LHCN-M2 (cell line): ENCODE measurements around the gene CDKAL1. TPM values are rescaled to one million over a fixed set of nuclear protein-coding genes. Genes with fewer than 3 reads are reported as not detected.
"Not testable (repeated sequence)": the region's sequence is repeated elsewhere in the genome, so short reads cannot be mapped to it uniquely, and the experiment has no call there.

Source experiments
- DNase-seq: peaks from one replicate; pipeline ENCODE4 v3.0.0-alpha.2; 2012; ENCODE audit warnings: low read depth
- total RNA-seq: library from RNA; depleted of rRNA; stranded (reverse); fragments of >200 nt; gene quantifications from 2 replicates; pipeline ENCODE4 v1.2.3, GENCODE V29; 2014

The CDKAL1 gene
- total RNA-seq, 1 experiment from 2014 or later = 17.9 TPM

DNA sequence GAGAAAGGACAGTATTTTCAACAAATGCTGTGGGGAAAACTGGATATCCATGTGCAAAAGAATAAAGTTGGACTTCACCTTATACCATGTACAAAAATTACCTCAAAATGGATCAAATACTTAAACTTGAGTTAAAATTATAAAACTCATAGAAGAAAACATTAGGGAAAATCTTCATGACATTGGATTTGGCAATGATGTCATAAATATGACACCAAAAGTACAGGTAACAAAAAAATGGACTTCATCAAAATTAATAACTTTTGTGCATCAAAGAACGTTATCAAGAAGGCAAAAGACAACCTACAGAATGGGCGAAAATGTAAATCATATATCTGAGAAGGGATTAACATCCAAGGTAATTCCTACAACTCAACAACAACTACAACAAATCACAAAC is 704.0 kb downstream of the CDKAL1 start:
- no peak for DNase-seq

DNA sequence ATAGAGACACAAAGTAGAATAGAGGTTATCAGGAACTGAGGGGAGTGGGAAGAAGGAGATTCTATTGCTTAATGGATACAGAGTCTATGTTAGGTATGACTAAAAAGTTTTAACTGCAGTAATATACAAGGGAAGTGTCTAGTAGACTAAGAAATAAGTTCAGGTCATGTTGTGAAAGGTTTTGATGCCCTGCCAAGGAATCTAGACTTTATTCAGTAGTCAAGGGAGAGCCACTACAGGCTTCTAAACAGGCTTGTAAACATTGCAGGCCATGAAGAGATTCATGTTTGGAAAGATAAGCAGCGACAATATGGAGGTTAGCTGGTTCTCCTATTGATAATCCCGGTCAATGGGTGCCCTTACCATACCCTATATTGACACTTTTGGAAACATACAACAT is 706.5 kb downstream of the CDKAL1 start:
- DNase-seq = no peak

DNA sequence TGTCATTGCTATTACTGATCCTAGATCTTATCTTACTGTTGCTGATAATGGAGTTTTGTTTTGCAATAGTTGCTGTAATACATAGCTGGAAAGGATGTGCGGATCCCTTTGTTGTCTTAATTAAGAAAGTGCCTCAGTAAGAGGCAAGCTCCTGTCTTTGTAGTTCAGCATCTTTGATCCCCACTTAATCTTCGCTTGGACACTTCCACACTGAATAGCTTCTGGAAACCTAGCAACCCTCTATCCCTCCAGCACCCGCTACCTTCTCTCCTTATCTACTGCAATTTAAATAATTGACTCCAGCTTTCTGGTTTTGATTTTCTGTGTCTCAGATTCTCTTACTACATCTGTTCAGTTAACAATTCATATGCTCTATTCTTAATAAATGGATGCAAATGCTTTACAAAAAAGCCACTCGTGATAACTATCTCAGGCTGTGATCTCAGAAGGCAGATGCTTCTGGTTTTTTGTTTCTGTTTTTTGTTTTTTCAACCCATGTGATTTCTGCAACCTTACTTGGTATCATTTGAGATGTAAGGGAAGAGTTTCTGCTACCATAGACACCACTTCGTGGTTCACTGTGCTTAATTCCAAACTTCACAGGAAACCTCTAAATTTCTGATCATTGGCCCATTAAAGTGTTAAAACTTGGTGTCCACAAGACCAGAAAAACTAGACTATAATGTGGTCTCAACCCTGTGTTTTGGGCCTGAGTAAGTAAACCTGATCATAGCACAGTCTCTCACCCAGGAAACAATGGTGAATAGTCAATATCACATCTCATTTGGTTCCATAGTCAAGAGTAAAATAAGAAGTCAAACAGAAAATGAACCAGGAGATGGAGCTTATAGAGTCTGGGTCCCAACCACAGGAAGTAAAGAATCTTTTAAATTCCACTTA is 707.2 kb downstream of the CDKAL1 start:
- DNase-seq = no peak

DNA sequence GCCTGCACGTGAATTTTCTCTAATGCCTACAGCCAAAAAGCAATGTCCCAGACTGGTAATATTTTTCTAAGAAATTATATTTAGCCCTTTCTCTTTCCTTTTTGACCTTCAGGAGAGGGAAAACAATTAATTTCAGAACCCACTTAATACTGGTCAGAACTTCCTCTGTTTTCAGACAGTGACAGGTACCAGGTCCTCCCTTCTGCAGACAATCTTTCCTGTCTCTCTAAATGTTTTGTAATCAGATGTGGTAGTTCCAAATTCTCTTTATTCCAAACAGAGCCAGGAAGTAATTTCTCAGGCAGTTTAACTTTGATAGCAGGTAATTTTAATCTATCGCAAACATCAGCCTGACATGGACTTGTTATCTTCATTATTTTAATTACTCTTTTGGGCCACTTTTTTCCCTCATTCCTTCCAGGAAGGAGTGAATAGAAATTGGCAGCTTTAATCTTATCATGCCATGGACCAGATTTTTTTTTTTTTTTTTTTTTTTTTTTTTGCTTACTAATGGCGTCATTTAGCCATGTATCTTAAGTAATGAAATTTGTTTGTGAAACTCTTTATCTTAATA is 710.7 kb downstream of the CDKAL1 start:
- DNase-seq = no peak

DNA sequence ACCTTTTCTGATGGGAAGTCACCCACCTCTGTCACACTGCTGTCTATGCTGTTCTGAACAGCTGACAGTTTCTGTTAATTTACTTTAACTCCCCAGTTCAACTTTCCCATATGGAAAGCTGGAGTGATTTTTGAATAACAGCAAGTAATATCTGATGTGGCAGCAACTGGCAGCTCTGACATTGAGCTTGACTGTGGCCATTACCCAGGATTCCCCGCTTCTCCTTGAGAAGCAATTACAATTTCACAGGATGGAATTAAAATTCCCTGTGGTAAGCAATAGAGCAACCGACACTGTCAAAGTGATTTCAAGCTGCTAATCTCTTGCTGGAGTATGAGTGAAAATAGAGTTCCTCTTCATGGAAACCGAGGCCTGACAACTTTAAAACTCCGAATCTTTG is 711.2 kb downstream of the CDKAL1 start:
- no peak for DNase-seq

DNA sequence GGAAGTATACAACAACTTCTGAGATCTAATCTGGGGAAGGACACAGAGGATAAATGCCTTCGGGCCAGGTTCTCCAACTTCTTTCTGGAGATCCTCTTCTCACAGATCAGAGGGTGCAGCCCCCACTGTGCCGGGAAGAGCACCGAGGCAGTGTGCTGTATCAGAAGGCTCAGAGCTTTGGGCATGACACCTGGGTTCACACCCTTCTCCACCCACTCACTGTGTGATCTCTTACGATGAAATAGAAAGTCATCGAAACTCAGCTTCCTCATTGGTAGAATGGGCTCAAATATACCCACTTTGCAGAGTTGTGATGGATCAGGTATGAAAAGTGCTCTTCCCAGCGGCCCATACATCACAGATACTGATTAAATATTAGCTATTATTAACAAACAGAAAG is 711.8 kb downstream of the CDKAL1 start:
- DNase-seq = no peak

DNA sequence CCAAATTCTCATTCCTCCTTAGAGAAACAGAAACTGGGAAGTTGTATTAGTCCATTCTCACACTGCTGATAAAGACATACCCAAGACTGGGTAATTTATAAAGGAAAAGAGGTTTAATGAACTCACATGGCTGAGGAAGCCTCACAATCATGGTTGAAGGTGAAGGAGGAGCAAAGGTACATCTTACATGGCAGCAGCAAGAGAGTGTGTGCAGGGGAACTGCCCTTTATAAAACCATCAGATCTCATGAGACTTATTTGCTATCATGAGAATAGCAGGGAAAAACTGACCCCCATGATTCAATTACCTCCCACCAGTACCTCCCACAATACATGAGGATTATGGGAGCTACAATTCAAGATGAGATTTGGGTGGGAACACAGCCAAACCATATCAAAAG is 720.2 kb downstream of the CDKAL1 start:
- not testable (repeated sequence) for DNase-seq

DNA sequence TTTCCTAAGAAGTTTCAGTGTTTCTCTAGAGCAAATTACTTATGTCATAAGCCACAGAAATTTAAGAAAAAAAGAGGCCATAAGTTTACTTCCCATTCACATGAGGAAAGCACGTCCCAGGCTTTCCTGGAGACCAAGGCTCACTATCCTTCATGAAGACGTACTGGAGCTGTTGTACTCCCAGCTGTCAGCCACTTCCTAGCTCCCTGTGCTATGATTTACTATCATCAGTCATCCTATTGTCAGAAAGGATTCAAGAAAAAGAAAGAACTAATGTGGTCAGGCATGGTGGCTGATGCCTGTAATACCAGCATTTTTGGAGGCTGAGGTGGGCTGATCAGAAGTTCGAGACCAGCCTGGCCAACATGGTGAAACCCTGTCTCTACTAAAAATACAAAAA is 721.9 kb downstream of the CDKAL1 start:
- DNase-seq = peak; percentile 5

DNA sequence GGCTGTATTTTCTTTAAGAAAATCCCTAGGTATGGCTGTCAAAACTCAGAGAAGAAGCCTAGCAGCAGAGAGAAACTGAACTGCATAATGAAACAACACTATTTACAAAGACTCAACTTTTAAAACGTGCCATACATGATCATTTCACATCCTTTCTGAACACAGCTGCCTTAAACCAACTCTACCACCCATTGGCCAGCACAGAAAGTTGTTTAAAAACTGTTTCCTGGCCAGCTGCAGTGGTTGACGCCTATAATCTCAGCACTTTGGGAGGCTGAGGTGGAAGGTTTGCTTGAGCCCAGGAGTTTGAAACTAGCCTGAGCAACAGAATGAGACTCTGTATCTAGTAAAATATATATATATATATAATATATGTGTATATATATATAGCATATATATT is 722.9 kb downstream of the CDKAL1 start:
- no peak for DNase-seq

DNA sequence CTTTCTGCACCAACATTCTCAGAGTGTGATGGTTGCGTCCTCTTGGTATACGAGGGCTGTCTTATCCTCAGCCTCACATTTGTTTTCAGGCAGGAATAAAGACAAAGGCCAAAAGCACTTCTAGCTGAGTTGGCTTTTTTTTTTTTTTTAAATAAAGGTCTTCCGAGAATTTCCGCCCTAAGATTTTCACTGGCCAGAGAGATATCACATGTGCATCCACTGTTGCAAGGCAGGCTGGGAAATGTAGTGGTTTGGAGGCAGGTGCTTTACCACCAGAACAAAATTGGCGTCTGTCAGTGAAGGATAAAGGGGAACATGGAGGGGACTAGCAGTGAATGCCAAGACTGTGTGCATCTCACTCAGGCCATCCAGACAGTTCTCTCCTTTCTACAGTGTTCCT is 724.4 kb downstream of the CDKAL1 start:
- no peak for DNase-seq

DNA sequence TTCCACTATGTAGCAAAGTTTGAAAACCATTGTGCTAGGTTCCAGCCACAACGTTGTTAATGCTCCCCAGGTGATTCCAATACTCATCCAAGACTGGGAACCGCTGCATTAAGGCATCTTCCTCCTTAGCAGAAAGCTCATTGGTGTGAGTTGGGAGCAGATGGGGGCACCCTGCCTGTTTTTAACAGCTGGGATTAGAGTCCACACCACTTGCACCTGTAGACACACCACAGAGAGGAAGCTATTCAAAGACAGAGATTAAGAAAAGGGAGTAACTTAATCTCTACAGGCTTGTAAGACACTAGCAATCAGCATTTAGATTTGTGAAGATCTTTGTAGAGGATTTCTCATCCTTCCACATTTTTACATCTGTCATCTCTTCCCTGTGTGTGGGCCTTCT is 725.4 kb downstream of the CDKAL1 start:
- no peak for DNase-seq

DNA sequence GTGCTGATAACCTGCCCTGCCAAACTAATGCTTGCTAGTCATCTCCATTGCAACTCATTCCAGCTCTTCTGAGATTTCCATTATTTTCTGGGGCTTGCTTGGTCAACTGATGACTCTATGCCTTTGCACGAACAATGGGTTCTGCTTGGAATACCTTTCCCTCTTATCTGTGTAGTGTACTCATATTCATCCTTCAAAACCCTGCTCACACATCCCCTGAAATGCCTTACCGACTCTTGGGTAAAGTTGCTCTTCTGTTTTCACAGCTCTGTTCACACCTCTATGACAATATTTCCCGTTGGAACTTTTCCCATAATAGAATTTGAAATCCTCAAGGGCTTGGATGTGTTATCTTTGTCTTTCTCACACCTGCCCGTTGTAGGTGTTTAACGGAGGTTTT is 728.2 kb downstream of the CDKAL1 start:
- no peak for DNase-seq

DNA sequence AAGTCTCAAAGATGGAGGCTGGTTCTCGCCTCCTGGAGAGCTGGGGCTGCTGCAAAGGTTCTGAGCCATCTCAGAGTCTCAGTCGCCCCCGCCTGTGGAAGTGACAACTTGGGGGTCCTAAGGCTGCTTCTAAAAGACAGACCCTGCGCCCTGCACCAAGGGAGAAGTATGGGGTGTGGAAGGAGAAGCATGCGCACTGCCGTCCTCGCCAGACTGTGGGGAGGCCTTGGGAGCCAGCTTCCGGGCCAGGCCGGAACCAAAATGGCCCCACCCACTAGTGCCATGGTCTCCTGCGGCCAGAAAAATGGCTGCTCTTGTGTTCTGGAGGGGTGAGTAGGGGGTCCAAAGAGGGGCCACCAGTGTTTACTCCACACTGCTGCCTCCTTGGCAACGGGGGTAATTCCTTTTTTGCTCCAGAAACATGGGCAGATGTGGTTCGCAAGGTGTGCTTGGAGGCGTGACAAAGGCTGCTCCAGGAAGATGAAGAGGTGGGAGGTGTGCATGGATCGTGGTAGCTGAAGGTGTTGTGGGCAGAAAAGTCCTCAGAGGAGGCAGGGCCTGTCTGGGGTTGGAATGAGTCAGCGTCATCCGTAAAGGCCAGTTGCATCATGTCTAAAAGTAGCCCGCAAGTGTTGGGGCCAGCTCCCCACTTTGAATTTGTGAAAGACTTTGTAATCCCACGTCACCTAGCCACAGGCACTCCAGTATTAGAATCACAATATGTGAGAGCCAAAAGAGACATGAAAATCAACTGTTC is 729.5 kb downstream of the CDKAL1 start:
- no peak for DNase-seq

DNA sequence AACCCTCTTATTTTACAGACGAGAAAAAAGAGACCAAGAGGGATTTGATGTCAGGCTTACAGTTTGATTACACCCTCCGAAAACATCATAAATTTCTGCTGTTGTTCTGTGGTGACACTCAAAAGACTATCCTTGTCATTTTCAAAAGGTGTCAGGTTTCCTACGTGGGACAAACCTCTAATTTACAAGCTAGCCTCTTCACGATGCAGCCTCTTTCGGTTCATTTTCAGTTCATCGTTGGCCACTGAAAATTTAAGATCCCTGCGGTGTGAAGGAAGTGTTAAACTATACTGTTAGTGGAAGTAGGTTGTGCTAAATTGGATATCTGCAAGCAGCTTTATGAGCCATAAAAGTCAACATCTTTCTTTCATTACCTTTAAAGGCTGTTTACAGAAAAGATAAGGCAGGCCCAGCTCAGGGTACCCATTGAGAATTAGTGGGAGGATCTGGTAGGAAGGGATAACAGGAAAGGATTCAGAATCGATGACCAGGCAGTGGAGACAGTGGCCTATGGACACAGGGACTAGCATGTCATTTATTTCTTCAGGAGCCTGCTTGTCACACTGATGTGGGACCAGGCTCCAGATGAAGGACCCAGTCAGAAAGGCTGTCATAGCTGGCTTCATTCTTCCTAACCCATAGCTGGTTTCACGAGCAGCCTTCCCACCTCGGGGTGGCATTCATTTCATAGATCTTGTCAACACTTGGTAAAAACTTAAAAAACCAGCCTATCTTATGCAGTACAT is 730.2 kb downstream of the CDKAL1 start:
- no peak for DNase-seq

DNA sequence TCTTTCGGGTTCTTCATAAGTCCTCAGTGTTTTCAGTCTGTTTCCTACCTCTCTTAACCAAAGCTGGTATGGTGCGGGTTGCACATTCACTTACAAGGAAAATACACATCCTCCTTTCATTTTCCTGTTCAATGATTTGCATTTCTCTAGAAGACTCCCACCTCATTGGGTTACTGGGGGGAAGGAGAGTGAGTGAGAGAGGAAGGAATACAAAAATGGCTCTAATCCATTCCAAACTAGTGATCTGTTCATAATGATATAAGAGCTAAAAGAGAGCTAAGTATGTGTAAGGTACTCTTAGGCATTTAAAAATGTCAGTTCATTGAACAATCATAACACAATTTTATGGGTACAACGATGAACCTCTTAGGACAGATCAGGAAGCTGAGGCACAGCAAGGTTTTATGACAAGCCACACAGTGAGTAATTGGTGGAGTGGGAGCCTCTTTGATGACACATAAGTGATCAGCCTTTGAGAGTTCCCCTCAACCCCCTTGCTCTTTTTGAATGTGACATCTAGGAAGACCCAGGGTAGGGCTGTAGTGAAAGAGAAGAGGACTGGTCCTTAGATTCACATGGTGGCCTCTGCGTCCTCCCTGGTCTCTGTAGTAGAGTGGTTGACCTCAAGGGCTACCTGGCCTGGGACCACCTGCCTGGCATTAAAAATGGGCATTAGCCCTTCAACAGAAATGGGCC is 730.9 kb downstream of the CDKAL1 start:
- DNase-seq = no peak

DNA sequence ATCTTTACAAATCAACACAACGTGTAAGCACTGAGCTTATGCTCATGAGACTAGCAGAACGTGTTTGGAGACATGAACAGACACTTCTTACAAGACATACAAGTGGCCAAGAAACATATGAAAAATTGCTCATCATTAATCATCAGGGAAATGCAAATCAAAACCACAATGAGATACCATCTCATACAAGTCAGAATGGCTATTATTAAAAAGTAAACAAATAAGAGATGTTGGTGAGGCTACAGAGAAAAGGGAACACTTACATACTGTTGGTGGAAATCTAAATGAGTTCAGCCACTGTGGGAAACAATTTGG is 731.4 kb downstream of the CDKAL1 start:
- DNase-seq = peak; percentile 12

DNA sequence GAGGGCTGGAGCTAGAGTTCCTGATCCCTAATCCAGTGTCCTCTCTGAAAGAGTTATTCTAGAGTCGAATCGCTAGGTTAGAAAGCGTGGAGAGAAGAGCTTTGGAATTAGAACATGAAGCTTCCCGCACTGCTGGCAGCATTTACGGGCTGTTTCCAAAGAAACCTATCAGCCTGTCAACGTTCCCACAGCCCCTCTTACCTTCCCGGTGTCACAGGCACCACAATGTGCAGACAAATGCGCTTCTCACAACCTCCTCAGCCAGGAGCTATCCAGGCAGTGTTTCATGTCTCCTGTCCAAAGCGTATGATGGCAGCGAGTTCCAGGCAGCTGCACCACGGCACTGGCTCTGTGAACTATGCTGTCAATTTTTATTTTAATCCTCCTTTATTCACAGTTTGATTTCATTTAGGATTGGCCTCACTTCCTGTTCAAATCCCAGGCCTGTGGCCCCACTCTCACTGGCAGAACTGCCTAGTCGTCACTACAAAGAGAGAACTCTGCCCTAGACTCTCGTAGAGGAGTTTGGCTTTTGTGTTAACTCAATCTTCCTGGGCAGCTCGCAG is 736.5 kb downstream of the CDKAL1 start:
- no peak for DNase-seq

DNA sequence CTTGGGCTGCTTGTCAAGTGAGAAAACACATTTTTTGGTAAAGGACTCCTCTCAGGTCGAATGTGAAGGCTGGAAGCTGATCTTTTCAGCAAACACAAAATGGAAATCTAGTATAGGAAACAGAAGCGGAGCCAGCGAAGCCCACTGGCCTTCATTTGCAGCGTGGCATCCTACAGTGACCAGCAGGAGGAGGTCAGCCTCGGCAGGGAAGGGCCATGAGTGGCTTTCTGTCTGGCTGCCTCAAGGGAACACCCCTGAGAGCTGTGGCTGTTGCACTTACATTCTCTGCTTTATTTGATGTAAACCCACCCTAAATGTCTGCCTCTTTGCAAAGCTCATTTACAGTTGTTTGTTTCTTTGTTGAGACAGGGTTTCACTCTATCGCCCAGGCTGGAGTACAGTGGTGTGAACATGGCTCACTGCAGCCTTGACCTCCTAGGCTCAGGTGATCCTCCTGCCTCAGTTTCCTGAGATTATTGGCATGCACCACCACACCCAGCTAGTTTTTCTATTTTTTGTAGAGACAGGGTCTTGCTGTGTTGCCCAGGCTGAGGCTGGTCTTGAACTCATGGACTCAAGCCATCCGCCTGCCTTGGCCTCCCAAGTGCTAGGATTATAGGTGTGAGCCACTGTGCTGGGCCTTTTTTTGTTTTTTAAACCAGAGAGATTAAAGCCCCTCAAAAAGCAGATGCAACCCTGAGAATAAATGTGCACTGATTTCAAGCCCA is 737.3 kb downstream of the CDKAL1 start:
- no peak for DNase-seq

DNA sequence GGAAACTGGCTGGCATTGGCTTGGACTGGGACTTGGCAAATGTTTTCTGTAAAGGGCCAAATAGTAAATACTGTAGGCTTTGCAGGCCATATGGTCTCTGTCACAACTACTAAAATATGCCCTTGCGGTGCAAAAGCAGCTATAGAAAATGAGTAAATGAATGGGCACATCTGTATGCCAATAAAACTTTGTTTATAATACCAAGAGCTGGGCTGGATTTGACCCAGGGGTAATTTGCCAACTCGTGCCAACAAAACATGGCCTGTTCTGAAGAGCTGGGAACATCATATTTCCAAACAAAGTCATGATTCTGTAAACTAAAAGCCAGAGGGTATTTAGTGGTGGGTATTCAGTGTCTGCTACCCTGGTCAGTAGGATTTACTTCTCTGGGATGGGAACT is 739.2 kb downstream of the CDKAL1 start:
- DNase-seq = no peak

DNA sequence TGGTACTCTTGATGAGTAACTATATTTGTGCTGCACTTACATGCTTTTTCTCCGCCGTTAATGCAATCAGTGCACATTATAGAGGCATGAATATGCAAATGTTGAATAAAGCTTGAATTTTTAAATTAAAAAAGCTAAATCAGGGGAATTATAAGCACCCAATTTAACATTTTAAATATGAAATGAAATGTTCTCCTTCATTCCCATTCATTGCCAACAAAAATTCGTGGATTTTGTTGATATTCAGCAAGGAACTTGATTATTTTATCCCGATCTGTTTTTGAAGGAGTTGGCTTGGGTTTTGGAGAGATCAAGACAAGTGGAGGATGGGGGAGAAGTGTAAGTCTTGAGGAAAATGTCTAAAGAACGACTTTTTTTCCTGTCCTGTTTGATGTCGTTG is 740.6 kb downstream of the CDKAL1 start:
- no peak for DNase-seq
